SK-N-MC (cell line): ENCODE measurements around the gene RFPL1.

ENCODE experiments used
- EZH2 ChIP-seq: fragments of 200-600 bp; sonication (generic); IDR thresholded peaks from one replicate; pipeline ENCODE4 v1.6.1; 2017; ENCODE audit warnings: antibody characterized with exemption
- POLR2AphosphoS5 ChIP-seq: IDR thresholded peaks from 2 replicates; pipeline ENCODE4 v1.6.1; 2012; ENCODE audit warnings: mild to moderate bottlenecking, low read depth, low read length, borderline replicate concordance

GRCh38 chr22:29396126-29396525 is 42.3 kb upstream of the RFPL1 start:
- no peak for TF ChIP-seq POLR2AphosphoS5
- no peak for TF ChIP-seq EZH2
